GM12878 (cell line): Measurements from ENCODE around the gene TSPAN31. TPM values are rescaled to one million over a fixed set of nuclear protein-coding genes. Genes with fewer than 3 reads are reported as not detected.

Source experiments
- CBX5 ChIP-seq: sonication (generic); IDR thresholded peaks from 2 replicates; pipeline ENCODE4 v1.6.1; 2016; ENCODE audit warnings: low read depth, moderate library complexity, mild to moderate bottlenecking, inconsistent platforms
- CEBPB ChIP-seq, 2 experiments: fragments of 150-350 bp in 1 of 2; IDR thresholded peaks; 2 replicates each; pipeline ENCODE4 v1.6.1; 2012 to 2014; ENCODE audit warnings: low read depth in 2 of 2, low read length in 2 of 2, borderline replicate concordance in 1 of 2, inconsistent platforms in 1 of 2
- CEBPZ ChIP-seq: fragments of 150-350 bp; IDR thresholded peaks from 2 replicates; pipeline ENCODE4 v1.6.1; 2016; ENCODE audit warnings: low read depth, low read length
- IKZF1 ChIP-seq: fragments of 450-650 bp; conservative IDR thresholded peaks from 2 replicates; pipeline ENCODE4 v1.6.1; 2017; ENCODE audit warnings: antibody characterized with exemption, mild to moderate bottlenecking
- MYC ChIP-seq: IDR thresholded peaks from 2 replicates; pipeline ENCODE4 v1.6.1; 2011; ENCODE audit warnings: mild to moderate bottlenecking, low read length, moderate library complexity, inconsistent platforms; ENCODE audit not compliant: insufficient read depth, insufficient replicate concordance, insufficient read length, severe bottlenecking
- PAX5 ChIP-seq: IDR thresholded peaks from 2 replicates; pipeline ENCODE4 v1.6.1; 2011; ENCODE audit warnings: low read depth, low read length, borderline replicate concordance
- PBX3 ChIP-seq: IDR thresholded peaks from 2 replicates; pipeline ENCODE4 v1.6.1; 2011; ENCODE audit warnings: mild to moderate bottlenecking, low read depth, low read length, moderate library complexity; ENCODE audit not compliant: insufficient replicate concordance
- SPI1 ChIP-seq: IDR thresholded peaks from 2 replicates; pipeline ENCODE4 v1.6.1; 2011; ENCODE audit warnings: low read depth, mild to moderate bottlenecking, low read length, moderate library complexity, borderline replicate concordance; ENCODE audit not compliant: insufficient read depth
- STAT3 ChIP-seq: IDR thresholded peaks from 2 replicates; pipeline ENCODE4 v1.6.1; 2011; ENCODE audit warnings: low read depth, low read length, improper control_type of control experiment
- SUZ12 ChIP-seq: fragments of 200-600 bp; sonication (generic); IDR thresholded peaks from one replicate; pipeline ENCODE4 v1.6.1; 2018; ENCODE audit warnings: antibody characterized with exemption, mild to moderate bottlenecking; ENCODE audit not compliant: unreplicated experiment
- TBL1XR1 ChIP-seq: IDR thresholded peaks from 2 replicates; pipeline ENCODE4 v1.6.1; 2012; ENCODE audit warnings: low read depth, low read length, improper control_type of control experiment
- ZBTB11 ChIP-seq: fragments of 450-650 bp; formaldehyde crosslinking; IDR thresholded peaks from 2 replicates; pipeline ENCODE4 v1.5.0; 2022; ENCODE audit warnings: mild to moderate bottlenecking, missing genetic modification characterization
- ZBTB4 ChIP-seq: fragments of 450-650 bp; formaldehyde crosslinking; IDR thresholded peaks from 2 replicates; pipeline ENCODE4 v1.4.0; 2022; ENCODE audit warnings: mild to moderate bottlenecking, moderate library complexity
- ZNF217 ChIP-seq: fragments of 450-650 bp; IDR thresholded peaks from 2 replicates; pipeline ENCODE4 v1.6.1; 2017; ENCODE audit warnings: antibody characterized with exemption, mild to moderate bottlenecking
- polyA plus RNA-seq, 11 experiments: library from polyadenylated mRNA; depleted of rRNA in 4 of 11; unstranded in 6 of 11; stranded (reverse) in 5 of 11; fragments of >200 nt; fragmentation: Nextera tagmentation in 4 of 11; fragmentation: Illumina TruSeq in 1 of 11; extraction: Ambion mirVana in 4 of 11; extraction: Trizol in 1 of 11; gene quantifications; 1 replicate in 1 of 11; 2 replicates in 10 of 11; pipeline versions ENCODE4 v1.2.1 to v1.2.3, GENCODE V29; 2011 to 2016; ENCODE audit warnings: inconsistent platforms in 2 of 11, missing spikeins in 2 of 11, low read depth in 1 of 11
- total RNA-seq, 4 experiments: library from RNA; depleted of rRNA in 3 of 4; stranded (reverse); fragments of >200 nt in 3 of 4; fragmentation: Illumina TruSeq in 1 of 4; extraction: Trizol in 1 of 4; gene quantifications; 2 replicates each; pipeline versions ENCODE4 v1.2.1 to v1.2.3, GENCODE V29; 2013 to 2021
- TF ChIP-seq, protein P1 (sequence below): fragments of 450-650 bp; IDR thresholded peaks from 2 replicates; pipeline ENCODE4 v1.6.1; 2017; ENCODE audit warnings: borderline replicate concordance

Gene TSPAN31
- total and polyA plus RNA-seq, 10 of the 15 experiments (the other 5 are each of a cell fraction or from before 2014, with no cell fraction given): 11.8 to 32.2 (median 24.7) TPM

- no peak for TF ChIP-seq CEBPZ
- no peak for TF ChIP-seq PBX3
- no peak for TF ChIP-seq SPI1
- TF ChIP-seq ZNF217: no peak
- TF ChIP-seq PAX5: no peak
- TF ChIP-seq ZBTB11 (CRISPR knock-in tag): no peak
- TF ChIP-seq, protein P1, sequence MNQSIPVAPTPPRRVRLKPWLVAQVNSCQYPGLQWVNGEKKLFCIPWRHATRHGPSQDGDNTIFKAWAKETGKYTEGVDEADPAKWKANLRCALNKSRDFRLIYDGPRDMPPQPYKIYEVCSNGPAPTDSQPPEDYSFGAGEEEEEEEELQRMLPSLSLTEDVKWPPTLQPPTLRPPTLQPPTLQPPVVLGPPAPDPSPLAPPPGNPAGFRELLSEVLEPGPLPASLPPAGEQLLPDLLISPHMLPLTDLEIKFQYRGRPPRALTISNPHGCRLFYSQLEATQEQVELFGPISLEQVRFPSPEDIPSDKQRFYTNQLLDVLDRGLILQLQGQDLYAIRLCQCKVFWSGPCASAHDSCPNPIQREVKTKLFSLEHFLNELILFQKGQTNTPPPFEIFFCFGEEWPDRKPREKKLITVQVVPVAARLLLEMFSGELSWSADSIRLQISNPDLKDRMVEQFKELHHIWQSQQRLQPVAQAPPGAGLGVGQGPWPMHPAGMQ: no peak
- TF ChIP-seq TBL1XR1: no peak
- TF ChIP-seq SUZ12: no peak
- TF ChIP-seq CEBPB (IDR thresholded peaks at IDR 0.05; ENCODE audit: borderline replicate concordance in 1 of 2, low read depth in 2 of 2, low read length in 2 of 2): no peak
- no peak for TF ChIP-seq CBX5
- TF ChIP-seq ZBTB4 (CRISPR knock-in tag): no peak
- TF ChIP-seq IKZF1: no peak
- no peak for TF ChIP-seq STAT3
- TF ChIP-seq MYC: no peak
- TF ChIP-seq, all 136 proteins: peak for 0
Measured at GRCh38 chr12:57796996-57797395, 52.2 kb downstream of the TSPAN31 start (continued).
